Stomach smooth muscle (tissue), 2 donors: Measurements from ENCODE around the gene OSBPL9.

Experiments
- H3K27ac ChIP-seq: one replicate; pipeline ENCODE4 v1.7.0; 2013; ENCODE audit warnings: mild to moderate bottlenecking, low read length, inconsistent platforms
- H3K27me3 ChIP-seq, 2 donors: one replicate each; pipeline ENCODE4 v1.7.0; 2013; ENCODE audit warnings: low read length in 2 of 2; ENCODE audit not compliant: insufficient read depth in 2 of 2, control insufficient read depth in 1 of 2
- H3K36me3 ChIP-seq, 2 donors: one replicate each; pipeline ENCODE4 v1.7.0; 2013; ENCODE audit warnings: low read length in 2 of 2; ENCODE audit not compliant: control insufficient read depth in 2 of 2, insufficient read depth in 2 of 2
- H3K4me1 ChIP-seq: one replicate; pipeline ENCODE4 v1.7.0; 2013; ENCODE audit warnings: low read length; ENCODE audit not compliant: control insufficient read depth, insufficient read depth
- H3K4me3 ChIP-seq, 2 donors: one replicate each; pipeline ENCODE4 v1.7.0; 2013; ENCODE audit warnings: low read length in 2 of 2
- H3K9ac ChIP-seq, 2 donors: one replicate each; pipeline ENCODE4 v1.7.0; 2013; ENCODE audit warnings: low read length in 2 of 2, mild to moderate bottlenecking in 1 of 2
- H3K9me3 ChIP-seq, 2 donors: one replicate each; pipeline ENCODE4 v1.7.0; 2013; ENCODE audit warnings: low read length in 2 of 2; ENCODE audit not compliant: control insufficient read depth in 2 of 2
- donor health status: healthy.
- donor health status: Pancreatic carcinoma.

OSBPL9 gene

GRCh38 chr1:51833700-51834099, 216.8 kb downstream of the OSBPL9 start:
- H3K27ac ChIP-seq, result no peak overlapping the region
- no peak overlapping the region for H3K4me3 ChIP-seq
- no peak overlapping the region for H3K9ac ChIP-seq
- H3K9me3 ChIP-seq, result no peaks in the 10 kb centered on the region
- H3K27me3 ChIP-seq, result no peaks in the 10 kb centered on the region
- H3K36me3 ChIP-seq, result peaks cover 4 to 12% of the 10 kb centered on the region in 2 donors
- H3K4me1 ChIP-seq, result no peaks in the 10 kb centered on the region

GRCh38 chr1:51837243-51837642, 220.4 kb downstream of the OSBPL9 start:
- H3K36me3 ChIP-seq, result peaks cover 2 to 12% of the 10 kb centered on the region in 2 donors
- no peak overlapping the region for H3K27ac ChIP-seq
- H3K27me3 ChIP-seq, result no peaks in the 10 kb centered on the region
- no peak overlapping the region for H3K9ac ChIP-seq
- H3K4me3 ChIP-seq, result no peak overlapping the region
- no peaks in the 10 kb centered on the region for H3K4me1 ChIP-seq
- H3K9me3 ChIP-seq, result no peaks in the 10 kb centered on the region
